Omental fat pad (tissue), 4 donors: ENCODE results near the gene LY6G5C. TPM values are rescaled to one million over a fixed set of nuclear protein-coding genes. Genes with fewer than 3 reads are reported as not detected.

ENCODE experiments used
- ATAC-seq: fragments of 150-250 bp; one replicate; pipeline ENCODE4 v1.9.1; 2016; ENCODE audit warnings: mild to moderate bottlenecking, moderate library complexity; ENCODE audit not compliant: low FRiP score
- DNase-seq: peaks from one replicate; pipeline ENCODE4 v3.0.0-alpha.2; 2019; ENCODE audit warnings: low spot score
- total RNA-seq, 4 donors: library from RNA; depleted of rRNA; stranded (reverse); fragments of >200 nt; gene quantifications; one replicate each; pipeline ENCODE4 v1.1.0, GENCODE V29; 2016
- TF ChIP-seq, protein P1 (sequence below), 3 donors: fragments of 450-650 bp; IDR thresholded peaks; one replicate each; pipeline ENCODE4 v1.5.1; 2016 to 2017; ENCODE audit warnings: antibody characterized with exemption in 3 of 3, mild to moderate bottlenecking in 3 of 3, moderate library complexity in 2 of 3

LY6G5C gene
- total RNA-seq, 4 donors from 2014 or later = 0.84 to 4.5 (median 1.3) TPM; not detected in 1

DNA sequence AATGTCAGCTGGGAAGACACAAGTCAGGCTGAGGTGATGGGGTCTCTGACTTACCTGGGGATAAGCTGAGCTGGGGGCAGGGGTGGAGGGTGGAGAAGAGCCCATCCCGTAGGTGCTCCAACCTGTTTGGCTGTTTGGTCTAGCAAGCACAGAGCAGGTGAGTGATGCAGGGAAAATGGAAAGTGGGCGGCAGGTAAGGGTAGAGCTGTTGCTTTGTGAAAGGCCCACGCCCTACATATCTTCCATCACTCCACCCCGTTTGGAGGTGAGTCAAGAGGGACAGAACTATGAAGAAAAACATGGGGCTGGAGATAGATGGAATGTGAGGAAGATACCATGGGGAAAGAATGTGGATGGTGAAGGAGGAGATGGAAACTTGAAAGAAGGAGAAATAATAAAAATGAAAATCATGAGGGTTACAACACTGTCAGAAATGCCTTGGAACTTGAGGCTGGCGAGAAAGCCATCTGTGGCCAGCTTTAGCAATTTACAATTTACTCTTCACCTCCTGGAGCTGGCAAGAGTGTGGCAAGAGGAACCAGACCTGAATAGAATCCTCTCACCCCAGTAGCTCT, 39.4 kb upstream of the LY6G5C start:
- TF ChIP-seq, protein P1, sequence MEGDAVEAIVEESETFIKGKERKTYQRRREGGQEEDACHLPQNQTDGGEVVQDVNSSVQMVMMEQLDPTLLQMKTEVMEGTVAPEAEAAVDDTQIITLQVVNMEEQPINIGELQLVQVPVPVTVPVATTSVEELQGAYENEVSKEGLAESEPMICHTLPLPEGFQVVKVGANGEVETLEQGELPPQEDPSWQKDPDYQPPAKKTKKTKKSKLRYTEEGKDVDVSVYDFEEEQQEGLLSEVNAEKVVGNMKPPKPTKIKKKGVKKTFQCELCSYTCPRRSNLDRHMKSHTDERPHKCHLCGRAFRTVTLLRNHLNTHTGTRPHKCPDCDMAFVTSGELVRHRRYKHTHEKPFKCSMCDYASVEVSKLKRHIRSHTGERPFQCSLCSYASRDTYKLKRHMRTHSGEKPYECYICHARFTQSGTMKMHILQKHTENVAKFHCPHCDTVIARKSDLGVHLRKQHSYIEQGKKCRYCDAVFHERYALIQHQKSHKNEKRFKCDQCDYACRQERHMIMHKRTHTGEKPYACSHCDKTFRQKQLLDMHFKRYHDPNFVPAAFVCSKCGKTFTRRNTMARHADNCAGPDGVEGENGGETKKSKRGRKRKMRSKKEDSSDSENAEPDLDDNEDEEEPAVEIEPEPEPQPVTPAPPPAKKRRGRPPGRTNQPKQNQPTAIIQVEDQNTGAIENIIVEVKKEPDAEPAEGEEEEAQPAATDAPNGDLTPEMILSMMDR (IDR thresholded peaks at IDR 0.05) = no peak
- DNase-seq = no peak
- no peak for ATAC-seq

DNA sequence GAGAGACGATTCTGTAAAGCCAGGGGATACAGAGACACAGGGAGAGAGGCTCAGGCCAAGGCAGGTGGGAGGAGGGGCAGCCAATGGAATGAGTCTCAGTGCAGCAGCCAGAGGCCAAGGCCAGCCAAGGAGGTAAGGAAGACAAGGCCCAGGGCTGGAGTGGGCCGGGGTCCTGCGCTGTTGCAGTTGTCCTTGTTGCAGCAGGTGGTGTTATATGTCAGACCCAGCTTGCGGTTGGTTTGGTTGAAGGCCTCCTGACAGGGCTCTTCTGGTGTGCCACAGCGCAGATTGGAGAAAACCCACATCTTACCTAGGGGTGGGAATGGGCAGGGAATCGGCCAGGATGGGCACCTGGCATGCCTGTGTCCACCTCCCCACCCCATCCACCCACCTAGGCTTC, 38.1 kb upstream of the LY6G5C start:
- DNase-seq (no peak), ATAC-seq (no peak)
- TF ChIP-seq, protein P1 (IDR thresholded peaks at IDR 0.05) = no peak

DNA sequence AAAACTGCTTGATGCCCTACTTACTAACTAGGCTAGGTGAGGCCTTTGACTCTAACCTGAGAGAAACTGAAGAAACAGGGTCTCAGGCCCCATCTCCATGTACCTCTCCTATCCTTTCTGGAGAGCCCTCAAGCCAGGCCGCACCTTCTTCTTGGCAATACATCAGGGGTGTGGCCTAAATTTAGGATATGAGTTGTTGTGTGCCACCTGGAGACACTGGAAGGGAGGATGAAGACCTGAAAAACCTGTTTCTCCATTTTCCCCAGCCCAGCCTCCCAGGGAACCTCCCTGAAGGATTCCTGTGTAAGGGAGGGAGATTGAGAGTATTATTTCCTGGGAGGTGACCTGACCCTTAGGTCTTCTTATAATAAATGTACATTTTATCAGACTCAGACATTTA, 37.4 kb upstream of the LY6G5C start:
- ATAC-seq (no peak), DNase-seq (no peak)
- TF ChIP-seq, protein P1 (IDR thresholded peaks at IDR 0.05) = no peak

DNA sequence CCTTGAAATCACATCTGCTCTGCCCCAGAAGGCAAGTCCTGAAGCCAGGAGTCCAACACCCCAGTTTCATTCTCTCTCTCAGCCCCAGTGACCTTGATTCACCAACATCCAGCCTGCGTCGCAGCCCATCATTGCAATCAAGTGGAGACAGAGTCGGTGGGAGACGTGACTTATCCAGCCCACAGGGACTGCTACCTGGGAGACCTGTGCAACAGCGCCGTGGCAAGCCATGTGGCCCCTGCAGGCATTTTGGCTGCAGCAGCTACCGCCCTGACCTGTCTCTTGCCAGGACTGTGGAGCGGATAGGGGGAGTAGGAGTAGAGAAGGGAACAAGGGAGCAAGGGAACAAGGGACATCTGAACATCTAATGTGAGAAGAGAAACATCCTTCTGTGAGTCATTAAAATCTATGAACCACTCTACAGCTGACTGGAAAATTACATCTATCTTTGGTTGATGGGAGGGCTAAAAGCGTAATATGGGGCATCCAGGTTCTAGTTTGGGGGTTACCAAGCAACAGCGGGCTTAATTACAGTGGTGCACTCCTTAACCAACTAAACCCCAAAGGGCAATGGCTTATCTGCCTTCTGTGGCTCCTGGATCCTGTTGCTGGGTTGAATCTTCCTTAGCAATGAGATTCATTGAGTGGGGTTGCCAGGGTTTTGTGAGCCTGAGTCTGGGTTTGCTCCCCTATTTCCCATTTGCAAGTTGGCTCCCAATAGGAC, 36.8 kb upstream of the LY6G5C start:
- ATAC-seq (no peak), DNase-seq (no peak)
- TF ChIP-seq, protein P1 (IDR thresholded peaks at IDR 0.05) = no peak

DNA sequence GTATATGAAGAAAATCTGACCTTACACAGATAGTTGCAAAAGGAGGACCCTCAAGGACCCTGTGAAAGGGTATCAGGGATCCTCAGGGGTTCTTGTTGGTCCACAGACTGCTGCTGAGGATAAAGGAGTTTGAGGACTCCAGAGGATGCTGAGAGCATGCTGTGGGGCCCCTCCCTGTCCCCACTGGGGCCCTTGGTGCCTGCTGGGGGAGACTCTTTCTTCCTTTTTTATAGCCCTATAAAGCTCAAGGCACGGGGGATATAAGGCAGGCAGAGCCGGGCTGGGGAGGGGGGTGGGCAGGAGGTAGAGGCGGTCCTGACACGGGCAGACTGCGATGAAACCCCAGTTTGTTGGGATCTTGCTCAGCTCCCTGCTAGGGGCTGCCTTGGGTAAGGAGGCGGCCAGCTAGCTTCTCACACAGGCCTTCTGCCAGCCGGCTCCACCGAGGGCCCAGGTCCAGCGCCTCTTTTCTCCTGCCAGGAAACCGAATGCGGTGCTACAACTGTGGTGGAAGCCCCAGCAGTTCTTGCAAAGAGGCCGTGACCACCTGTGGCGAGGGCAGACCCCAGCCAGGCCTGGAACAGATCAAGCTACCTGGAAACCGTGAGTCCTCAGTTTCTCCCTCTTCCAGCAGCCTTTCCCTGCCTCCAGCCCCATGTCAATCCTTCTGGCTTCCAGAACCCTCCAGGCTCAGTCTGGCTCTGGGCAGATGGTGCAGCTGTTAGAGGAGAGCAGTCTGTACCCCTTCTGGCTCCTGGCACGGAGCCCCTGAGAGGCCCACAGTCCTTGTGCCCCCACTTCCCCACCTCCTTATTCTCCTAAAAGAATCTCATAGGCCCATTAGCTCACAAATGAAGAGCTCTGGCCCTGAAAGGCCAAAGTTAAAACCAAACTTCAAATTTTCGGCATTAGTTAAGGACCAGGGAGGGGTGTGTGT, 34.4 kb upstream of the LY6G5C start, which contains the start of gene LY6G6D:
LY6G6D (plus strand) TSS at position 327 of the 937 bp plus-strand sequence; CDS start at position 335, 8 bp downstream.
- TF ChIP-seq, protein P1 (IDR thresholded peaks at IDR 0.05) = no peak

DNA sequence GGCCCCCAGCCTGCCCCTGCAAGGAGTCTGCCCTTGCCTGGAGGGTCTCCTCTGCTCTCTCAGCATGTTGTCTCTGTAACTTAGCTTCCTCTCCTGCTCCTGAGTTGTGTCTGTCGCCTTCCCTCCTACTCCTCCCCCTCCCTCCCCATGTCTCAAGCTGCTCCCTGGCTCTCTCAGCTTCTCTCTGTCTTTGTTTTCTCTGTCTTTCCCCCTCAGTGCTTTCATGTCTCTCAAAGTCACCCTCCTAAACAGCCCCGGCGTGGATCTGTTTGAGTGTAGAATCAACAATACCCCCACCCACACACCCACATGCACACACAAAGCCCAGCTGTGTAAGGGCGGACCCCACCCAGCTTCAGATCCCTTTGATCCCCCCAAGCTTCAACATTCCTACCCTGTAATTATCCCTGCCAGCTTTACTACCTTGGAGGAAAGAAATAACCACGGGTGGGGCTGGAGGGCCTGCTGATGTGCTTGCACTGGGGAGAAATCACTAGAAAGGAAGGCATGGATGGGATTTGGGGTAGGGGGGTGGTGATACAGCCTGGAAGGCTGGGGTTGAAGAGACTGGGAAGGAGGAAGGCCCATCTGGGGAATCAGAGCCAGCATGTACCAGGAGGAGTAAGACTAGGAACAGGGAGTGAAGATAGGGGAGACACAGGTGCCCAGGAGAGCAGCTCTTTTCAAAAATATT, 33.3 kb upstream of the LY6G5C start:
- no peak for ATAC-seq

More for the DNA sequence above, 34.4 kb upstream of the LY6G5C start, which contains the start of gene LY6G6D:
- ATAC-seq = no peak
- no peak for DNase-seq

More for the DNA sequence above, 33.3 kb upstream of the LY6G5C start:
- TF ChIP-seq, protein P1 (IDR thresholded peaks at IDR 0.05) = no peak
- no peak for DNase-seq
